A172 (cell line): ENCODE data around the gene NAP1L5. TPM values are rescaled to one million over a fixed set of nuclear protein-coding genes. Genes with fewer than 3 reads are reported as not detected.

Source experiments
- DNase-seq: peaks from one replicate; pipeline ENCODE4 v3.0.0-alpha.2; 2015; ENCODE audit warnings: low spot score
- total RNA-seq: library from RNA; depleted of rRNA; stranded (reverse); fragments of >200 nt; shearing (Covaris generic); gene quantifications from 2 replicates; pipeline ENCODE4 v1.2.3, GENCODE V29; 2014

NAP1L5 gene
- total RNA-seq, 1 experiment from 2014 or later = 5.4 TPM

- DNase-seq = no peak
Observed at GRCh38 chr4:88722276-88722780, 24.7 kb upstream of the NAP1L5 start.

GRCh38 chr4:88720451-88721428 lies 23.1 kb upstream of the NAP1L5 start:
- no peak for DNase-seq

GRCh38 chr4:88719381-88719780 lies 21.8 kb upstream of the NAP1L5 start:
- DNase-seq = no peak

GRCh38 chr4:88718098-88718497 lies 20.5 kb upstream of the NAP1L5 start:
- DNase-seq = no peak

- no peak for DNase-seq
Observed at GRCh38 chr4:88713782-88714181, 16.2 kb upstream of the NAP1L5 start.

GRCh38 chr4:88709989-88710388 lies 12.4 kb upstream of the NAP1L5 start:
- DNase-seq = no peak

GRCh38 chr4:88706574-88706973 lies 8.9 kb upstream of the NAP1L5 start:
- peak; percentile 31 for DNase-seq

- no peak for DNase-seq
Observed at GRCh38 chr4:88705805-88706492, 8.3 kb upstream of the NAP1L5 start.

- DNase-seq = no peak
Observed at GRCh38 chr4:88705223-88705622, 7.6 kb upstream of the NAP1L5 start.

- DNase-seq = no peak
Observed at GRCh38 chr4:88702782-88703181, 5.2 kb upstream of the NAP1L5 start.

GRCh38 chr4:88698519-88698918 lies 890 bp upstream of the NAP1L5 start:
- no peak for DNase-seq

GRCh38 chr4:88697141-88697540 lies 488 bp downstream of the NAP1L5 start:
- DNase-seq = no peak

- DNase-seq = no peak
Observed at GRCh38 chr4:88696630-88697029, 999 bp downstream of the NAP1L5 start.

- DNase-seq = no peak
Observed at GRCh38 chr4:88693792-88694191, 3.8 kb downstream of the NAP1L5 start.

- DNase-seq = peak; percentile 26
Observed at GRCh38 chr4:88690355-88690754, 7.3 kb downstream of the NAP1L5 start.

- no peak for DNase-seq
Observed at GRCh38 chr4:88681209-88681608, 16.4 kb downstream of the NAP1L5 start.

GRCh38 chr4:88675543-88675942 lies 22.1 kb downstream of the NAP1L5 start:
- no peak for DNase-seq

- no peak for DNase-seq
Observed at GRCh38 chr4:88674979-88675378, 22.6 kb downstream of the NAP1L5 start.

- no peak for DNase-seq
Observed at GRCh38 chr4:88674565-88674964, 23.1 kb downstream of the NAP1L5 start.

GRCh38 chr4:88673886-88674285 lies 23.7 kb downstream of the NAP1L5 start:
- DNase-seq = no peak

- peak; percentile 28 for DNase-seq
Observed at GRCh38 chr4:88672987-88673386, 24.6 kb downstream of the NAP1L5 start.

GRCh38 chr4:88661739-88662138 lies 35.9 kb downstream of the NAP1L5 start:
- peak; percentile 73 for DNase-seq
